HG02623 (cell line): ENCODE data around the gene ABCF1.
A peak's percentile ranks its signal among the peaks of the same experiment; 100 is the strongest.
"Not testable (repeated sequence)": the region's sequence is repeated elsewhere in the genome, so short reads cannot be mapped to it uniquely, and the experiment has no call there.

ENCODE experiments used
- ATAC-seq: cut with Tn5 transposase; IDR thresholded peaks from one replicate; pipeline ENCODE4 v1.9.1; 2021; ENCODE audit warnings: moderate library complexity; ENCODE audit not compliant: unreplicated experiment

The ABCF1 gene

GRCh38 chr6:30571075-30571761, at the start of gene ABCF1:
Gene ABCF1 (plus strand): TSS chr6:30571442. CDS start chr6:30571488, 46 bp downstream.
- peak; percentile 90 for ATAC-seq

GRCh38 chr6:30521952-30522351, 49.3 kb upstream of the ABCF1 start:
- not testable (repeated sequence) for ATAC-seq

GRCh38 chr6:30526444-30526843, 44.8 kb upstream of the ABCF1 start:
- ATAC-seq = not testable (repeated sequence)

- not testable (repeated sequence) for ATAC-seq
Observed at GRCh38 chr6:30529349-30529875, 41.8 kb upstream of the ABCF1 start.

GRCh38 chr6:30530014-30530413, 41.2 kb upstream of the ABCF1 start:
- ATAC-seq = no peak

GRCh38 chr6:30533460-30534294, 37.6 kb upstream of the ABCF1 start:
- ATAC-seq = no peak

GRCh38 chr6:30537931-30538330, 33.3 kb upstream of the ABCF1 start:
- ATAC-seq = no peak

- no peak for ATAC-seq
Observed at GRCh38 chr6:30541515-30542403, 29.5 kb upstream of the ABCF1 start.

- no peak for ATAC-seq
Observed at GRCh38 chr6:30542404-30542725, 28.9 kb upstream of the ABCF1 start.

GRCh38 chr6:30542915-30543314, 28.3 kb upstream of the ABCF1 start:
- no peak for ATAC-seq

GRCh38 chr6:30543821-30544220, 27.4 kb upstream of the ABCF1 start:
- no peak for ATAC-seq

- ATAC-seq = no peak
Observed at GRCh38 chr6:30544666-30545272, 26.5 kb upstream of the ABCF1 start.

GRCh38 chr6:30547454-30547853, 23.8 kb upstream of the ABCF1 start:
- no peak for ATAC-seq

GRCh38 chr6:30548375-30548774, 22.9 kb upstream of the ABCF1 start:
- no peak for ATAC-seq

GRCh38 chr6:30554404-30554803, 16.8 kb upstream of the ABCF1 start:
- ATAC-seq = no peak

GRCh38 chr6:30554962-30555815, 16.1 kb upstream of the ABCF1 start:
- no peak for ATAC-seq

- no peak for ATAC-seq
Observed at GRCh38 chr6:30555816-30556065, 15.5 kb upstream of the ABCF1 start.

GRCh38 chr6:30556066-30556905, 15.0 kb upstream of the ABCF1 start, which contains the start of gene GNL1:
Gene GNL1 (minus strand): TSS chr6:30556489. CDS start chr6:30556203, 286 bp downstream.
- ATAC-seq = peak; percentile 67
